GM19035 (cell line): ENCODE data around the gene RNF115.
"Not testable (repeated sequence)": the region's sequence is repeated elsewhere in the genome, so short reads cannot be mapped to it uniquely, and the experiment has no call there.

Source experiments
- ATAC-seq: cut with Tn5 transposase; IDR thresholded peaks from one replicate; pipeline ENCODE4 v1.9.1; 2021; ENCODE audit not compliant: unreplicated experiment

Gene RNF115

DNA sequence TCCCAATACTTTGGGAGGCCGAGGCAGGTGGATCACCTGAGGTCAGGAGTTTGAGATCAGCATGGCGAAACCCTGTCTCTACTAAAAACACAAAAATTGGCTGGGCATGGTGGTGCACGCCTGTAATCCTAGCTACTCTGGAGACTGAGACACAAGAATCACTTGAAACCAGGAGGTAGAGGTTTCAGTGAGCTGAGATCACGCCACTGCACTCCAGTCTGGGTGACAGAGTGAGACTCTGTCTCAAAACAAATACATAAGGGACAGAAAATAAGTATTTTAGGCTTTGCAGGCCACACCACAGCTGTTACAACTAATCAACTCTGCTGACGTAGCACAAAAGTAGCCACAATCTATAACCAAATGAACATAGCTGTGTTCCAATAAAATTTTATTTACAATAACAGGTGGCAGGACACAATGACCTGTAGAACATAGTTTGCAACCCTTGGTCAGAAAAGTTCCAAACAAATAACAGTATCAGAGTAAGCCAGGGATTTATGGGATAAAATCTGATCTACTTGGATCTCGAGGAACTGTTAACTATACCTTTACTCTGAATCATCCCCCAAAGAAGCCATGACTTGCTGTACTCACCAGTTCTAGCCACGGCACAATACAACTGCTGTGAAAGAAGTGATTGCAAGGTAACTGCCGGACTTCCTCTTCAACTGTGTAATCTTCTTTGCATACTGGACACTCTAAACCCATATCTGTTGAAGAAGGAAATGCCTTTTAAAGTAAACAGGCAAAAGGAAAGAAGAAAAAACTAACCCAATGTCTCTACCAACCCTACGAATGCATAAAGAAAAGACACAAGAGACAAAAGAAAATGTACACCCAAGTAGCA, 76.3 kb downstream of the RNF115 start:
- ATAC-seq = no peak

- ATAC-seq = no peak
These were observed 83.6 kb downstream of the RNF115 start for GRCh38 chr1:145740269-145740668.

GRCh38 chr1:145736191-145736590, 87.7 kb downstream of the RNF115 start:
- no peak for ATAC-seq

GRCh38 chr1:145730900-145731299, 93.0 kb downstream of the RNF115 start:
- no peak for ATAC-seq

GRCh38 chr1:145730467-145730866, 93.4 kb downstream of the RNF115 start:
- no peak for ATAC-seq

- ATAC-seq = no peak
These were observed 94.0 kb downstream of the RNF115 start for GRCh38 chr1:145729666-145730436.

- no peak for ATAC-seq
These were observed 94.7 kb downstream of the RNF115 start for GRCh38 chr1:145729196-145729595.

GRCh38 chr1:145726193-145726592, 97.7 kb downstream of the RNF115 start:
- not testable (repeated sequence) for ATAC-seq

DNA sequence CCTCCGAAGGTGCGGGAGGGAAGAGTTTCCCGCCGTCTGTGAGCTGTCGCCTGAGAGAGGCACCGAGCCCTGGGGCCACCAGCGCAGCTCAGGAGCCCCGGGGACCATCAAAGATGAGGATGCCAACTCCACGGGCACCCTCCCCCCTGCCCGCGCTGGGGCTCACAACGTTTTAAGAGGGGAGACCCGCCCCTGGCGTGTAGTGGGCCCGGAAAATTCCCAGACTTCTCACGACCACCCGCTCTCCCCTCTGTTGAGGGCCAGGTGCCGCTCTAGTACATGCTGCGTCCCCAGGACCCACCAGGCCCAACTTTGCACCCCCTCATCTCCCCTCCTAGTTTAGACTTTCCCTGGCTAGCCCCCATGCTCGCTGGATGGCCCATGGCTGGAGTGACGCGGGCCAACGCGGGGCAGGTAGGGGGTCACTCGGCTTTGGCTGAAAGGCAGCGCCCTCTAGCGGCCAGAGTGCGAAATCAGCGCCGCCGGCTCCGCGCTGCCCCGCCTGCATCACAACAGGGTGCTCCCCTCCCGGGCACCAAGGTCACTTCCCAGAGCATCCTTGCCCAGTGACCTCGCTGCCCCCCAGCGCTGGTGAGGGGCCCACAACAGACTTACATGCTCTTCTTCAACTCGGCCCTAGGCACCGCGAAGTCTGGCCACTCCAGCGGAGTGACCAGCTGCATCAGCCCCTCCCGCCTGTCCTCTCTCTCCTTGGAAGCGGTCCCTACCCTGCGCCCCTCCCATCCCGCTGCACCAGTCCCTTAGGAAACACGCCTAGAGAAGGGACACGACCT, 102.8 kb downstream of the RNF115 start:
- ATAC-seq = no peak

- no peak for ATAC-seq
These were observed 103.4 kb downstream of the RNF115 start for GRCh38 chr1:145720556-145720877.

- ATAC-seq = no peak
These were observed 104.4 kb downstream of the RNF115 start, which contains the start of gene CD160 for GRCh38 chr1:145719230-145720079. CD160 (plus strand) TSS chr1:145719499; CDS start chr1:145728328, 8,829 bp downstream.

DNA sequence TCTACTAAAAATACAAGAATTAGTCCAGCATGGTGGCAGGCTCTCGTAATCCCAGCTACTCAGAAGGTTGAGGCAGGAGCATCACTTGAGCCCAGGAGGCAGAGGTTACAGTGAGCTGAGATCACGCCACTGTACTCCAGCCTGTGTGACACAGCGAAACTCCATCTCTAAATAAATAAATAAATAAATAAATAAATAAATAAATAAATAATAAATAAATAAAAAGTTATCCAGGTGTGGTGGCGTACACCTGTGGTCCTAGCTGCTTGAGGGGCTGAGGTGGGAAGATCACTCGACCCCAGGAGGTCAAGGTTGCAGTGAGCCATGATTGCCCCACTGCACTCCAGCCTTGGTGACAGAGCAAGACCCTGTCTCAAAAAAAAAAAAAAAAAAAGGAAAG, 105.4 kb downstream of the RNF115 start:
- not testable (repeated sequence) for ATAC-seq

DNA sequence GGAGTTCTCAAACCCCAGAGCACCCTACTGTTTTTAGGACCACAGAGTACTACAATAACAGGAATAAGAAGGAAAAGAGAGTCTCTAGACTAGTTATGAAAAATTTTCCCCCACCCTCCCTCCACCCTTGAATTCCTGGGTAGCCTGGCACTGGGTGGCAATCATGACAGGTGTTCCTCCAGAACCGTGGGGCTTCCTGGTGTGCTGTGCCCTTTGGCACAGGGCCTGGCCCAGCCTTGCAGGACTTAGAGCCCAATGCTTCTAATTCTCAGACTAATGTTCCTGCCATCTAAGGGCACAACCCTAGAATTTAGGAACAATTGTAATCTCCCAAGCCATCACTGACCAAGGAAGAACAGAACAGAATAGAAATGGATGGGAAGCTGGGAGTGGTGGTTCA, 106.1 kb downstream of the RNF115 start:
- ATAC-seq = no peak

DNA sequence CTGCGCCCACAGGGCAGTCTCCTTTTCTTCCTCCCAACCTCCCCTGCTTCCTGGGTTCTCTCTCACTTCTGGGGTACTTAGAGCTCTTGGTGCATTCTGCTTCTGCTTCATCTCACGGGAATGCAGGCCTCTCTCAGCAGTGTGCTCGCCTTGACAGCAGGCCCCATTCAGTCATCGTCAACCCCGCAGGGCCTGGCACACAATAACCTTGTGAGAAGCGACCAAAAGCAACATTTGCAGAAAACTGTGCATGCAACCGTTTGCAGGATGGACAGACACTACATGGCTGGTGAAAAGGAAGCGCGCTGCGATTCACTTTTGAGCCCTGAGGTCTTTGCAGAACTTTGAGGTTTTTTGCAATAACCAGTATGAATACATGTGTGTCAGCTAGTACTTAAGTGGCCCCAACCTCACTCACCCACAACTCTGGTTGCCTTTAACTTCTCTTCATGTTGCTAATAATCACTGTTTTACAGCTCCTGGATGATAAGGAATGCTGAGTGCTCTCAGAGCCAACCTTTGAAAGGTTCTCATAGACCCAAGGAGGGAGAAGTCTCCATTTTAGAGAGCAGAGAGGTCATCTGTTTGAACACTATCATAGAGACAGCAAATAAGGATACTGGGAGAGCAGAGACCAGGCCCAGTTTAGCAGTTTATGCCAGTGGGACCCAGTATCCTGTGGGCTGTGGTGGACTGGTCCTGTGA, 107.1 kb downstream of the RNF115 start:
- ATAC-seq = no peak

GRCh38 chr1:145714524-145715111, 109.3 kb downstream of the RNF115 start:
- no peak for ATAC-seq

DNA sequence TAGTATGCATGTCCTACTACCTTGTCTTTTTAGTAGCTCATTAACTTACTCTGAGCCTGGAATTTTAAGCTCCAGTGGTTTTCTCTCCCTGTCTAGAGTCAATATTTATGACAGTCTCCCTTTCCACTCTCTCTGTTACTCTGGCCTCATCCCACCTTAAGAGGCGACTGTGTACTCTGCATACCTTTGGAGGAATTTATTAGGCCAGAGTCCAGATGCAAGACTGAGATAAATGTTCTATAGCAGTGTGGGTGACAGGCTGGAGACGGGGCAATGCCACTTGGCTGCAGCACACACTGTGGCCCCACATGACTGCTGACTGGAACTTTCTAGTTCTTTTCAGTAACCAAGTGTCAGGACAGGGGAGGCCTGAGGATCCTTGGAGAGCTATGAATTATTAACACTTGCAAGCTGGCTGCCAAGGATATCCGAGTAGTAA, 112.7 kb downstream of the RNF115 start:
- ATAC-seq = no peak

GRCh38 chr1:145710291-145711027, 113.4 kb downstream of the RNF115 start:
- no peak for ATAC-seq

DNA sequence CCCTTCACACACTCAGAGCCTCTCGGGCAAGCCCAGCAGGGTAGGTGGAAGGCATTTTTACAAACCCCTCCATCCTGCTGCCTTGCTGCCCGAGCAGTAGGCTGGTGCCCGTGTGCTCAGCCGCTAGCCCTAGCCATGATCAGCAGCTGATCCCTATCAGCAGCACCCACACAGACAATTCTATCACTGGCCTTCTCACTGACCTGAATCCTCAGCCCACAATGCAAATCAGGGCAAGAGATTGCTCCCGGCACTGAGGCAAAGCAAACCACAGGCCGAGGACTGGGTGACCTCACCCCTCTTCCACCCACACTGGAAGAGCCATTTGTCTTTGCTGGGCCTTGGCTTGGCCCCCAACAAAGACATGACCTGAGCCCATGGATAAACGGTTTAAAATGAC, 115.8 kb downstream of the RNF115 start:
- ATAC-seq = no peak
